GM18517 (cell line): Measurements from ENCODE around the gene F7.
"Not testable (repeated sequence)": the region's sequence is repeated elsewhere in the genome, so short reads cannot be mapped to it uniquely, and the experiment has no call there.

ENCODE experiments used
- ATAC-seq: cut with Tn5 transposase; IDR thresholded peaks from one replicate; pipeline ENCODE4 v1.9.1; 2021; ENCODE audit warnings: mild to moderate bottlenecking, moderate library complexity; ENCODE audit not compliant: unreplicated experiment

The F7 gene

GRCh38 chr13:113098162-113098732 is 7.3 kb upstream of the F7 start:
- ATAC-seq = no peak

- ATAC-seq = no peak
Measured at GRCh38 chr13:113099142-113099541, 6.4 kb upstream of the F7 start.

- not testable (repeated sequence) for ATAC-seq
Measured at GRCh38 chr13:113102302-113102701, 3.3 kb upstream of the F7 start.

GRCh38 chr13:113102727-113103126 is 2.9 kb upstream of the F7 start:
- ATAC-seq = no peak

- ATAC-seq = no peak
Measured at GRCh38 chr13:113103646-113104045, 1.9 kb upstream of the F7 start.

GRCh38 chr13:113105921-113106452 is 396 bp downstream of the F7 start:
- no peak for ATAC-seq

GRCh38 chr13:113106711-113107351 is 1.2 kb downstream of the F7 start:
- ATAC-seq = no peak

GRCh38 chr13:113108521-113108920 is 2.9 kb downstream of the F7 start:
- not testable (repeated sequence) for ATAC-seq

GRCh38 chr13:113109151-113110047 is 3.8 kb downstream of the F7 start:
- ATAC-seq = no peak

- ATAC-seq = no peak
Measured at GRCh38 chr13:113110048-113110851, 4.7 kb downstream of the F7 start.

GRCh38 chr13:113110852-113111315 is 5.3 kb downstream of the F7 start:
- no peak for ATAC-seq

- not testable (repeated sequence) for ATAC-seq
Measured at GRCh38 chr13:113111821-113112220, 6.2 kb downstream of the F7 start.

- not testable (repeated sequence) for ATAC-seq
Measured at GRCh38 chr13:113112475-113112874, 6.9 kb downstream of the F7 start.

GRCh38 chr13:113112893-113113845 is 7.6 kb downstream of the F7 start:
- ATAC-seq = no peak

GRCh38 chr13:113113846-113114271 is 8.3 kb downstream of the F7 start:
- ATAC-seq = no peak

- no peak for ATAC-seq
Measured at GRCh38 chr13:113114511-113115362, 9.1 kb downstream of the F7 start.

- ATAC-seq = no peak
Measured at GRCh38 chr13:113115363-113116205, 10.0 kb downstream of the F7 start.
